HG02642 (cell line): ENCODE data around the gene ILK.

Experiments
- ATAC-seq: cut with Tn5 transposase; IDR thresholded peaks from one replicate; pipeline ENCODE4 v1.9.1; 2021; ENCODE audit warnings: mild to moderate bottlenecking; ENCODE audit not compliant: unreplicated experiment, poor library complexity

Gene ILK

GRCh38 chr11:6603287-6604080 lies at the start of gene ILK, which contains the start of gene RRP8:
Gene ILK, plus strand, starts transcription at chr11:6603774. Its CDS starts 498 bp downstream, at chr11:6604272.
Gene RRP8, minus strand, starts transcription at chr11:6603616. Its CDS starts 114 bp downstream, at chr11:6603502.
- peak; percentile 84 for ATAC-seq

DNA sequence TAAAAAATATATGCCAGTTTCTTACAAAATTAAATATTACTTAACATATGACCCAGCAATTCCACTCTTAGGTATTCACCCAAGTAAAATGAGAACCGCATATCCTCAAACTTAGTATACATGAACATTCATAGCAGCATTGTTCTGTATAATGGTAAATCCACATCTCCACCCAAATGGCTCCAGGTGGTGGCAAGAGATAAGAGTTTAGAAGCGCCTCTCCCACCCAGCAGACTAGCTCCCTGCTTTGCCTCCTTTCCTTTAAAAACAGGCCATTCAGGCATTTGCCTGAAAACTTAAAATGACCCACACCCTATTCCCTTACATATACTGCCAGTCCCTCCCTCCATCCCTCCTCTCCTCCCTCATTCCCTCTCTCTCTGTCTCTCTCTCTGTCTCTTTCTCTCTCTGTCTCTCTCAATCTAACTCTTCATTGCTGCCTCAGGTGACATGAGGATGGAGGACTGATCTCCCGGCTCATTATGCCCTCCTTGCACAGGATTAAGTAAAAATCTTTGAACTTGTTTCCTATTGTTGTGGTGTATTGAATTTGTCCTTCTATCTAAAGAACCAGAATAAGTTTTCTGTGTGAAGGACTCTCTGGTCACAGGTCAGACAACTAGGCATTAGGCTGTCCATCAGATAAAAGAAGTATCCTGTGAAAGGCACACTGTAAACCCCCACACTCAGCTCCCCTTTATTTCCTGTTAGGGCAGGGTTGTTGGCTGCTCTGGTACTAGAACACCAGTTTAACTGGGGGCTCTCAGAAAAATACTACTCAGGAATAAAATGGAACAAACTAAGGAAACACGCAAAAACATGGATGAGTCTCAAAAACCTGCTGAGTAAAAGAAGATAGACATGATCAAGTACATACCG lies 48.5 kb upstream of the ILK start:
- ATAC-seq = no peak

- ATAC-seq = no peak
Observed at GRCh38 chr11:6556139-6556949, 47.2 kb upstream of the ILK start.

- ATAC-seq = no peak
Observed at GRCh38 chr11:6557063-6557462, 46.5 kb upstream of the ILK start.

DNA sequence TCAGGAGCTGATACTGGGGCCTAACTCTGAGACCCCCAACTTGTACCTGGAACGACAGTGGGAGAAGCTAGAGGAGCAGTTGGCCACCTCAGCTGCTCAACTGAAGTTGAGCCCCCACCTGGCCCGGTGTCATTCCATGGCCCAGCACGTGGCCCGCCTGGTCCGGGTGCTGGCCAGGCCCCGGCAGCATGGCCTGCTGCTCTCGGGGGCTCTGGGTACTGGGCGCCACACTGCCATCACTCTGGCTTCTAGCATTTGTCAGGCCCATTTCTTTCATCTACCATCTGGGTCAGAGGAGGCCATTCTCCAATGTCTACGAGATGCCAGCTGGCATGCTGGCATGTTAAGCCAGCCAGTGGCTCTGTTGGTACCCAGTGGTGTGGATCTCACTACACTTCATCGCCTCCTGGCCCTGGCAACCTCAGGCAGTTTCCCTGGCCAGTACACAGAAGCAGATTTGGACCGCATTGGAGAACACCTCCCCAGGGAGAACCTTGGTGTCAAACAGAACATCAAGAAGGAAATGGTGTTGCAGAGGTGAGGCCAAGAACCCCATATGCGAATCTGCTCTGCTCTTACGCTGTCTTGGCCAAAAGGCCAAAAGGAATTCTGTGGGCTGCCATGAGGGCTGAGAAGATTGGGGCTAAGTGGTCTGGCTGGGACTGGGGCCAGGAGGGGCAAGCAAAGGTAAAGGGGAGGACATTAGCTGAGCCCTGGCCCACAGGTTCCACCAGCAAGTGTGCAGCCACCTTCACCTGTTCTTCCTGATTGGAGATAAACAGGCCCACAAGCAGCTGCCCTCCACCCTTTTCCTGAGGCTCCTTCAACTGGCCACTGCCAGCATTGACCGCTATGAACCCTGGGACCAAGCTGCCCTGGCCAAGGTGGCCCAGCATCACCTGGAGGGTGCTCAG lies 45.6 kb upstream of the ILK start:
- no peak for ATAC-seq

GRCh38 chr11:6559369-6559768 lies 44.2 kb upstream of the ILK start:
- no peak for ATAC-seq

DNA sequence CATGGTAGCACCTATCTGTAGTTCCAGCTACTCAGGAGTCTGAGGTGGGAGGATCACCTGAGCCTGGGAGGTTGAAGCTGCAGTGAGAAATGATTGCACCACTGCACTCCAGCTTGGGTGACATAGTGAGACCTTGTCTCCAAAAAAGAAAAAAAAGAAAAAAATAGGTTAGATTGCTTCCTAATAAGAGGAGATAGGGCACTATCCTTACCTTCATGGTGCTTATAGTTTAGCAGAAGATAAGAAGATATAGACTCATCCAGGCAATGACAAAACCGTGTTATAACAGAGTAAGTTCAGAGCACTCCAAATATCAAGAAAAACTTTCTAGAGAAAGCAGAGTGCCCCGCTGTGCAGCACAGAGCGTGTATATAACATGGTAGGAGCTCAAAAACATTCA lies 42.3 kb upstream of the ILK start:
- no peak for ATAC-seq

- no peak for ATAC-seq
Observed at GRCh38 chr11:6563121-6563619, 40.4 kb upstream of the ILK start.

DNA sequence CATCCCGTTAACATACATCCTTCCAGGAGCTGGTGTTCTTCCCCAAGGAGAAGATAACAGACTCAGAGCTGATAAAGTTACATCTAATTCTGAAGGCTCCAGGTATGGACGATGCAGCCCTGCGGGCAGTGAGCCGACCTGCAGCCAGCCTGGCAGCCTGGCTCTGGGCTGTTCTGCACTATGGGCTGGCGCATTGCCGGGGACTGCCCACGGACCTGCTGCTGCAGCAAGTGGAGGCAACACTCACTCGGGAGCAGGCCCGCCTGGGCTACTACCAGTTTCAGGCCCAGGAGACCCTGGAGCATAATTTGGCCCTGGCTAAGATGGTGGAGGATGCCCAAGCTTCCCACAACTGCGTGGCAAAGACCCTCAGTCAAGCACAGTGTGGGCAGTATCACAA lies 39.9 kb upstream of the ILK start:
- no peak for ATAC-seq

GRCh38 chr11:6565325-6565724 lies 38.2 kb upstream of the ILK start:
- no peak for ATAC-seq

- no peak for ATAC-seq
Observed at GRCh38 chr11:6565988-6566703, 37.4 kb upstream of the ILK start.

DNA sequence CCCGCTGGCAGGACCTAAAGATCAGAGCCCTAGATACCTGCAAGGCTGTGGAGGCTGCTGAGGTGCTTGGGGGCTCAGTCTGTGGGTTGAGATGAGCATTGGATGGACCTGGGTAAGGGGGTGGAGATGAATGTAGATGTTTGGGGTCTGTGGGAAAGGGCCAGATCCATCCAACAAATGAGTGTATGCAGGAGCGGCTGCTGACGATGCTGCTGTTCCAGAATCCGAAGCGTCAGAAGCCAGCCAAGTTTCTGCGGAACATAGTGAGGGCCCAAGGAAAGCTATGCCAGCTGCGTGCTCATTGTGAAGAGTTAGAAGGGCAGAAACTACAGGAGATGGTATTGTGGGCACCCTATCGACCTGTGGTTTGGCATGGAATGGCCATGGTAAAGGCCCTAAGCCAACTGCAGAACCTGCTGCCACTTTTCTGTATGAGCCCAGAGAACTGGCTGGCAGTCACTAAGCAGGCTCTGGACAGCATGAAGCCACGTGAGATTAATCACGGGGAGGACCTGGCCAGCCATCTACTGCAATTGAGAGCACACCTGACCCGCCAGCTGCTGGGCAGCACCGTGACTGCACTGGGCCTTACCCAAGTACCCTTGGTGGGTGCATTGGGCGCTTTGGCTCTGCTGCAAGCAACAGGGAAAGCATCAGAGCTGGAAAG lies 36.7 kb upstream of the ILK start:
- ATAC-seq = no peak

- no peak for ATAC-seq
Observed at GRCh38 chr11:6567371-6567745, 36.2 kb upstream of the ILK start.

DNA sequence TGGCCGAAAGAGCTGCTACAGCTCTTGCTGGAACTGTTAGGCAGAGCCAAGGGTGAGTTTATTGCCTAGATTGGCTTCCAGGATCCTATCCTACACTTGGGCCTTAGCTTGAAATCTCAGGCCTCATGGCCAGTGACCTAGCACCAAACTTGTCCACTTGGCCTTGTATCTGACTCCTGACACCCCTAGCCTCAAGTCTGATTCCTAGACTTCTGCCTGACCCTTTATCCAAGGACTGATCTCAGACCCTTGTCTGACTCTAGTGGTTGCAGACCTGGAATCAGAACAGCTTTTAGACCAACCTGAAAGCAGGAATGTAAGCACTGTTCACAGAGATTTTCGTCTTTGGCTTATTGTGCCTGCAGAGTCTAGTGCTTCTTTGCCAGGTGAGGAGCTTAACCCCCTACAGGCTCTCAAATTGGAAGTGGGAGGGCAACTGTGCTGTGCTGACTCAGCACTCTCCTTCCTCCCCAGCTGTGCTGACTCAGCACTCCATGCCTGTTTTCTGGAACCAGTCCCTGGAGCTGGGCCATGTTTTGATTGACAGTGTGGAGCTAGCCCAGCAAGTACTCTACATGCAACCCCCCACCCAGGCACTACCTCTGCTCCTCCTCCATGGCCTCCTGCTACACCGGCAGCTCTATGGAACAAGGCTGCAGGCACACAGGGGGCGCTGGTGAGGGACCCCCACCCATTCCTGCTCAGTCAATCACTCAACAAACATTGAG lies 35.2 kb upstream of the ILK start:
- no peak for ATAC-seq

DNA sequence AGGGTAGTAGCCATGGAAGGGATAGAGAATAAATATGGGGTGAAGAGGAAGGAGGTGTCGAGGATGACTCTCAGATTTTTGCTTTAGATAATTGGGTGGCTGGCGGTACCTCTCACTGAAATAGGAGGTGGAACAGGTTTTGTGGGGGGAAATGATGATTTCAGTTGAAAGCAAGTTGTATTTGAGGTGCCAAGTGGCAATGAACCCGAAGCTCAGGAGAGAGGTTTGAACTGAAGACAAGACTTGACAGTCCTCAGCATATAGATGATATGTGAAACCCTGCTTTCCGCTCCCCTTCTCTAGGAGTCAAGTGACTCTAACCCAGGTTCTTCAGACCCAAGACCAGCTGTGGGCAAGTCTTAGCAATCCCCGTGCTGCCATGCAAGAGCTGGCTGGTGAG lies 33.9 kb upstream of the ILK start:
- no peak for ATAC-seq

DNA sequence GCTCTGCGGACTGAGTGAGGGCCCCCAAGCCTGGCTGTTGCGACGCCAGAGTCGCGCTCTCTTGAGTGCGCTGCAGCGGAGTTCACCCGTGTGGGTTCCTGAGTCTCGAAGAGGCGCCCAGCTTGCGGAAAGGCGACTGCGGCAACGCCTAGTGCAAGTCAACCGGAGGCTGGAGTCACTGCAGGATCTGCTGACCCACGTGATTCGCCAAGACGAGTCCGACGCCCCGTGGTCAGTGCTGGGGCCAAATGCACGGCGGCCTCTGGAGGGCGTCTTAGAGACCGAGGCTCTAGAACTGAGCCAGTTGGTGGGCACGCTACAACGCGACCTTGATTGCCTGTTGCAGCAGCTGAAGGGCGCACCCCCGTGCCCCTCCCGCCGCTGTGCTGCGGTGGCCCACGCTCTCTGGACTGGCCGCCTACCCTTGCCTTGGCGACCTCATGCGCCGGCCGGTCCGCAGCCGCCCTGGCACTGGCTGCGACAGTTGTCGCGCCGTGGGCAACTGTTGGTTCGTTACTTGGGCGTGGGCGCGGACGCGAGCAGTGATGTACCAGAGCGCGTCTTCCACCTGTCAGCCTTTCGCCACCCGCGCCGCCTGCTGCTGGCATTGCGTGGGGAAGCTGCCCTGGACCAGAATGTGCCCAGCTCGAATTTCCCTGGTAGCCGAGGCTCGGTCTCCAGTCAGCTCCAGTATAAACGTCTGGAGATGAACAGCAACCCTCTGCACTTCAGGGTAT lies 32.7 kb upstream of the ILK start:
- no peak for ATAC-seq

- ATAC-seq = no peak
Observed at GRCh38 chr11:6571434-6572008, 32.1 kb upstream of the ILK start.
